DMS 273 (cell line): ENCODE results near the gene UBXN1.

Experiments
- DNase-seq: peaks from one replicate; lab custom pipeline; 2025; ENCODE audit not compliant: unreplicated experiment; lab: John Stamatoyannopoulos, UW

UBXN1 gene

GRCh38 chr11:62646825-62647608 is 31.9 kb downstream of the UBXN1 start:
- DNase-seq: no peak

- DNase-seq: peak; percentile 98
These were observed 32.7 kb downstream of the UBXN1 start, which contains the start of gene GANAB for GRCh38 chr11:62645946-62646824. TSS of gene GANAB (minus strand) at chr11:62646613. CDS start at chr11:62646599, 14 bp downstream.

- DNase-seq: no peak
These were observed 33.3 kb downstream of the UBXN1 start for GRCh38 chr11:62645671-62645945.

- no peak for DNase-seq
These were observed 34.7 kb downstream of the UBXN1 start for GRCh38 chr11:62644220-62644619.

- DNase-seq: no peak
These were observed 46.4 kb downstream of the UBXN1 start for GRCh38 chr11:62632492-62632891.

- no peak for DNase-seq
These were observed 51.2 kb downstream of the UBXN1 start for GRCh38 chr11:62627713-62628112.
